SKM-1 (cell line): ENCODE results near the gene ANTXR1.

Source experiments
- DNase-seq: peaks from one replicate; lab custom pipeline; 2025; ENCODE audit not compliant: unreplicated experiment; lab: John Stamatoyannopoulos, UW

ANTXR1 gene

DNA sequence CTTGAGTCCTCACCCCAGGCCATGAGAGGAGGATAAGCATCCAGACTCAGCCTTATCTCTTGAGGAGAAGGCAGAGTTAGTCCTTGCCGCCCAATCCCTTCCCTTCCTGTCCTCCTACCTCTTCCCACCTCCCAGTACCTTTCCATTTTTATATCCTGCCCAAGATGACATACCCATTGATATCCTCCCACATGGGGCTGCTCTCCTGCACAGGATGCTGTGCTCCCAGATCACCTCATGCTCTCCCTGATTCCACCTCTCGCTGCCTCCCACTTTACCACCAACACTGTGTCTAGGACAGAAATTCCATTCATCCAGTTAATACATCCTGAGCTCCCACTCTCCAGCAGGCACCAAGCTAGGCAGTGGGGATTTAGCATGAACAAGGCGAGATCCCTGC, 191.7 kb downstream of the ANTXR1 start:
- no peak for DNase-seq

DNA sequence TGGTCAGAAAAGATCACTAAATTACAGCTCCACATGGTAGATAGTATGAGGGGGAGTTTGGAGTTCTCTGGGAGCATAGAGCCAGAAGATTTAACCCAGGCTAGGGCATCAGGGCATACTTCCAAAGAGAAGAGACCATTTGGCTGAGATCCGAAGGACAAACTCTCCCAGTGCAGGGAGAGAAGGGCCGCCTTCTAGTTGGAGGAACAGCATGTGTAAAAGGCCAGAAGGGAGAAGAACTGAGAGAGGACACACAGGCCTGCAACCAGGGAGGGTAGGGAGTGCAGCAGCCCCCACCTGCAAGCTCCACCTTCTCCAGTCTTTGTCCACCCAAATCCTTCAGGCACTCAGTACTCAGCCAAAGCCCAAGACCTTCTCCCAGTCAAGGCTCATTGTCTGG, 192.1 kb downstream of the ANTXR1 start:
- no peak for DNase-seq

DNA sequence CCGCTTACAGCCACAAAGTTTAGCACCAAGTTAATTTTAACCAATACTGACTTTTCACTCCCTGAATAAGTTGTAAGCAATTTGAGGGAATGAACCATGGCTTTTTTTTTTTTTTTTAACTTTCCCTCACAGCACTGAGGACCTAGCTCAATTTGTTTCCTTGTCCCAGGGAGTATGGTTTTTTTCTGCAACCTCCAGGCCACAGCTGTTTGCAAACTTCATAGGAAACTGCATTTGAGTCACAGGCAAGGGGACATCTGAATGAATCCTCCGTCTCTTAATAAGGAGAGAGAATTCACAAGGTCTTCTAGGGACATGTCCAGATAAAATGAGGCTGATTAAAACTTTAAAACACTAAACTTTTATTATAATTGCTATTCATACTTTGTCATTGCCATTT, 192.5 kb downstream of the ANTXR1 start:
- no peak for DNase-seq

DNA sequence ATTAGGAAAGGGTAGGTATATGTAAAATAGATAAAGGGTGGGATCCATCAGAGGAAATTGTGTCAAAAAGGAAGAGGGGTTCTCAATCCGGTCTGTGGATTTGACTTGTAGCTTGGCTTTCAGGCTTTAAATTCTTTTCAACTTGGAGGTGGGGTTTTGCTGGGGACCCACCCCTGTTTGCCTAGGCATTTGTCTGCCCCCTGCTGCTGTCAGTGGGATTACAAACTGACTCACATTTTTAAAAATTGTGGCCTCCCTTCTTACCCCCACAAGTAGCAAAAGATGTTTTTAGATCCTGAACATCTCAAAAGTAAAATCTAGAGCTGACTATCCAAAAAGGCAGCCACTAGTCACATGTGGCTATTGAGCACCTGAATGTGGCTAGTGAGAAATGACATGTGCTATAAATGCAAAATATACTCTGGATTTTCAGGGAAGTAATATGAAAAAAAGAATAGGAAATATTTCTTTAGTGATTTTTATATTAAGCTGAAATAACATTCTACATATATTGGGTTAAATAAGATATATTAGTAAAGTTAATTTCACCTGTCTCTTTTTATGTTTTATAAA, 195.1 kb downstream of the ANTXR1 start:
- no peak for DNase-seq

DNA sequence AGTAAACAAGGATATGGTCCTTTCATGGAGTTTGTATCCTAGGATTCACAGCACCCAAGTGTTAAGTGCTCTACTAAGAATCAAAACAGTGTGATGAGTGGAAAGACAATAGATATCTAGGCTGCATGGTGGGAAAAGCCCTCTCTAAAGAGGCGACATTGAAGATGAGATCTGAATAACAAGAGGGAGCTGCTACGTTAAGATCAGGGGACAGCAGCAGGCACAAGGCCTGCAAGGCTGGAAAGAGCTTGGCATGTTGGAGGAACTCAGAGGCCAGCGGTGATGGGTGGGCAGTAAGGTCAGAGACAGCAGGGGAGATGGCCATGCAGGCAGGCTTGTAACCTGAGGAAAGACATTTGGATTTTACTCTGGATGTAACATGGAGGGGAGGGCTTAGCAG, 196.5 kb downstream of the ANTXR1 start:
- DNase-seq, result no peak

DNA sequence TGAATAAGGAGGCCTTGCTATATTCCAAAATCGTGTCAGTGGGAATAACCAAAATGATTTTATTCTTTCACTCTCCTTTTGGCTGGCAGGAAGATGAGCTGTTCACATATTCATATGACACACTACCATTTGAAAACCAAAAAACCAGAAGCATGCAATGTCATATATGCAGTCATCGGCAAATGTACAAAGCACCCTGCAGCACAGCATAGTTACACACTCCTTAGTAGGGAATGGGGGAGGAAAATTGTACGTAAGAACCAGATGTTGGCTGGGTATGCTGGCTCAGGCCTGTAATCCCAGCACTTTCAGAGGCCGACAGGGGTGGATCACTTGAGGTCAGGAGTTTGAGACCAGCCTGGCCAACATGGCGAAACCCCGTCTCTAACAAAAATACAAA, 197.4 kb downstream of the ANTXR1 start:
- DNase-seq, result no peak

DNA sequence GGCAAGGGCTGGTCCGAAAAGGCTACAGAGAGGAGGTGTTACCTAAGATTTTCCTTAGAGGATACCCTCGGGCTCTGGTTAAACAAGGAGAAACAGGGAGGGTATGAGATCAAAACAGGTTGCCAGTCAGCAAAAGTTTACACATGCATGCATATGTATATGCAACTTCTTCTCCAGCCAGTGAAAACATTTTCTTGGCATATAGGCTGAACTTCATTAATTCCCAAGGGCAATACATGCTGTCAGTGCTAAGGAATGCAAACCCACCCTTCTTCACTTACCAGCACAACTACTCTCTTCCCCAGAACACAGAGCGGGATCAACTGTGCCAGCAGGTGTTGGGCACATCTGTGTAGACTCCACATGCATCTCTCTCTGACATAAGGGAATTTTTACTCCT, 198.1 kb downstream of the ANTXR1 start:
- DNase-seq, result no peak

DNA sequence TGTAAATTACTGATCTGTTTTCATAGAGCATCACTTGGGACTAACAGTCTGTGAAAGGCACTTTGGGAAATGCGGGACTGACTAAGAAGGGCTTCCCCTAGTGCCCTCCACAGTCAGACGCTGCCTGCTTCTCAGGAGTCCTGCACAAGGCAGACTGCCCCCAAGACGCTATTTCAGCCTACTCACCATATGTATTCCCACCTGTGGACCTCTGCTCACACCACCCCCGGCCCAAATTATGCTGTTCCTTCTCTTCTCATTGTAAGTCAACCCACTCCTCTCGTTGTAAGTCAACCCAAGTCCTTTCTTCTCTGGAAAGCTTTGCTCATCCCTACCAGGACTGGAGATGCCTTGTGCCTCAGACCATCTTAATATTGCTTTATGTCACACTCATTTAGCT, 198.7 kb downstream of the ANTXR1 start:
- no peak for DNase-seq

DNA sequence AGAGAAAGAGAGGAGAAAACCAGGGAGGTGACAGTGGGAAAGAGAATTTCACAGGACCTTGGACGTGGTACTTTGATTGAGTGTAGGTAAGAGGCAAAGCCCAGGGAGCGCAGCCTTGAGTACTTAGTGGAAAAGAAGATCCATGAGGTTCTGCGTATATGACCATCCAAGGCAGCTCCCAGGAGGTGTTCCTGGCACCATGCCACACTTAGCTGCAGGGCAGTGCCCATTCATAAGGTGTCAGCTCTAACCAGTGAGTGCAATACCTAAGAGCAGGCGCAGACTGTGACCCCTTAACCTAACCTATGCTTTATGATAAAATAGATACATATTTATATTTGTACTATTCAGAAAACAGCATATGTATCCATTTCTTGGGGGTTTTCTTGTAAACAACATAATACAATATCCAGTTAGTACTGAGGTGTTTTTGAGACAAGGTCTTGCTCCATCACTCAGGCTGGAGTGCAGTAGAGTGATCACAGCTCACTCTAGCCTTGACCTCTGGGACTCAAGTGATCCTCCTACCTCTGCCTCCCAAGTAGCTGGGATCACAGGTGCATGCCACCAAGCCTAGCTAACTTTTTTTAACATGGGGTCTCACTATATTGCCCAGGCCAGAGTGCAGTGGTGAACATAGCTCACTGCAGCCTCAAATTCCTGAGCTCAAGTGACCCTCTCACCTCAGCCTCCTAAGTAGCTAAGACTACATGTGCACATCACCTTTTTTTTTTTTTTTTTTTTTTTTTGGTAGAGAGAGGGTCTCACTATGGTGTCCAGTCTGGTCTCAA, 199.5 kb downstream of the ANTXR1 start:
- DNase-seq, result no peak

DNA sequence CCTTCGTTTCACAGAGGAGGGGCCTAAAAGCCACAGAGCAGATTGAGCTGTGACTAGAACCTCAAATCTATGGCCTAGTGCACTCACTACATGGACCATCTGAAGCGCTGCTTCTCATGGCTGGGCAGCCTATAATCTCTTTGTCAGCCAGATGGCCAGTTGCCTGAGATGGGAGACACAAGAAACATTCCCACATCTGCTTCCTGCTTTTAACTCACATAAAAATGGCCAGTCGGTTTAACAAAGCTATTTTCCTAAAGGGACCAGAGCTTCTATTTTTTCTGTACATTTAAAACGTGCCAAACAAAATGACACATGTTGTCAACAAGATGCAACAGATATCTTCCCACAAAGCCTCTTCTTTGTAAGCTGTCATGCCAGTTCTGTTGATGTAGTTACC, 200.2 kb downstream of the ANTXR1 start:
- DNase-seq, result no peak

DNA sequence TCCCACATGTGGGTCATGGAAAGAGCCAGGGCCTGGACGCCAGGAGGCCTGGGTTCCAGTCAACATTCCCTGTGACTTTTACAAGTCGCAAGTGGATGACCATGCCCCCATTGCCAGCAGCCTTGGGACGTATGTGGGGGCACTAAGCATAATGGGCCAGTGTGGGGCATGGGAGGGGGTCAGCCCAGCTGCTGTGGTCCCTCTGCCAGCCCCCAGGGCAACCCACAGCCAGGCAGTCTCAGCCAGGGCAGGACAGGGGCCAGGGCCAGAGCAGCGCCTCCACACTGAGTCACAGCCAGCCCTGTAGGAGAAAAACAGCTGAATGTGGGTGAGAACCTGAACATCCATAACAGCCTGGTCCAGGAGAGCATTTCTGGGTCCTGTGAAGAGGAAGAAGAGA, 200.8 kb downstream of the ANTXR1 start:
- no peak for DNase-seq

DNA sequence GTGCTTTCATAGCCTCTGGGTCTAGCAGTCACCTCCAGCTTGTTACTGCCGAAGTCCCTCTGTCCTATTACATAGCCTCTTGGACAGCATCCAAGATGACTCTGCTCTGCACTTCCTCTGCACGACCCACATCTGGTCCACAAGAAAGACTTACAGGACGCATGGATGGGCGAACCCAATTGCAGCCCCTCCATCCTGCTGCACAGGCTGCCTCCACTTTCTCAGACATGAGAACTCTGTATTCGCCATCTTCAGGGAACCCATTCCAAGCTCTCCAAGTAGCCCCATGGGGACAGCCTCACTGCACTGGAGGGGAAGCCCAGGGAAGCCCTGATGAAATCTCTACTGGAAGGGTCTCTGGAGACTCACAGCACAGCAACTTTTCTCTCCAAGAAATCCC, 201.9 kb downstream of the ANTXR1 start:
- no peak for DNase-seq

DNA sequence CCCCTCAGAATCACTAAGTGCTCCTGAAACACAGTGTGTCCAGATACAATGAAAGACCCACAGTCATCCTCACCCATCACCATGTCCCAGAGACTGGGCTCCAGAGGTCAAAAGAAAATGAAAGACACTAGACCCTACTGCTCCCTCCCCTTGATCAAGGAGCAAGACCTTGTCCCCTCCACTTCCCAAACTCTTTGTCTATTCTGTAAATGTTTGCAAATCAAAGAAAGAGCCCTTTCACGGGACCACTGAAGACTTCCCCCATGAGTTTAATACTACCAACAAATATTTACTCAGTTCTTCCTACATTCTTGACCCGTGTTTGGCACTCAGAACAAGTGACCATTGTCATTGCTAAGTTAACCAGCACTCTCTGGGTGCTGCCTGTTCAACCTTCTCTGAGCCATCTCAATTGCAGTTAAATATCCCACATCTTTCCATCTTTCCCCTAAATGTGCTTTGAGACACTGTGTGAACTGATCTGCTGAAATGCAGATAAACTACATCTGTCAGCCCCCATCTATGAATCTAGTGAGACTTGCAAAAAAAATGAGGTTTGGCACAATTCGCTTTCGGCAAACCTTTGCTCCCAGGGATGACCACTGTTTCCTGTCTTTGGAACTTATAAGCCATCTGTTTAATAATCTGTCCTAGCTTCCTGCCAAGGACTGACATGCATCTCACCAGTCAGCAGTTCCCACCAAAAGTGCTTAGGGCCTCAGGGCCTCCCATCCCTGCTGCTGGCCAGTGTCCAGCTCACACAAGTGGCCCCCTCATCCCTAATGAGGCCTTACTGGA, 203.8 kb downstream of the ANTXR1 start:
- no peak for DNase-seq

DNA sequence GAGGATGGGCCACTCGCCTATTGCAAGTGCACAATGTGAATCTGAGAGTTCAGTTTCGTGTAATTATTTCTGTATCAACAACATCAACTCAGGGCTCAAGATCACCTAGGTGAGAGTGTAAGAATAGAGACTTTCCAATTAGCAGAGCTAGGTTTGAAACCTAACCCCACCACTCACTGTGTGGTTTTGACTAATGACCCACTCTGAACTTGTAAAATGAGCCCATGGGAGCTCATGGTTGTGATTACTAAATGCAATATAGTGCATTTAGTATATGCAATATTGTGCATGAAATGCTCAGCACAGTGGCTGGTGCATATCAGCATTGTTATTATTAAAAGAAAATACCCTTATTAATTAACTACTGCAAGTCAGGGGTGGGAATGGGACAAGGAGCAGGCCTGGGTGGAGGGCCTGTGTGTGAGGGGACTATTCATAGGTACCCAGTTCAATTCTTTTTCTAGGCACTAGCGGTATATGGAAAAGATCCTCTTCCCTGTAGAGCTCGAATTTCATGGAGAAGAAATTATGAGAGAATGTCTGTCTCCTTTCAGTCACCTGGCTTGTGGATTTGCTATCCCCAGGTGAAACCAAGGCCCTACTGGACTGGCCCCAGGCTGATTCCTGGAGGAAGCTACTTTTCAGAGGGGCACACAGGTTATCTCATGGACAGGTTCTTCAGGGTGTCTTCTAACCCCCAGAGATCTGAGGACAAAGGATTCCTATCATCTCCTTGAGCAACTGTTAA, 204.5 kb downstream of the ANTXR1 start:
- no peak for DNase-seq

DNA sequence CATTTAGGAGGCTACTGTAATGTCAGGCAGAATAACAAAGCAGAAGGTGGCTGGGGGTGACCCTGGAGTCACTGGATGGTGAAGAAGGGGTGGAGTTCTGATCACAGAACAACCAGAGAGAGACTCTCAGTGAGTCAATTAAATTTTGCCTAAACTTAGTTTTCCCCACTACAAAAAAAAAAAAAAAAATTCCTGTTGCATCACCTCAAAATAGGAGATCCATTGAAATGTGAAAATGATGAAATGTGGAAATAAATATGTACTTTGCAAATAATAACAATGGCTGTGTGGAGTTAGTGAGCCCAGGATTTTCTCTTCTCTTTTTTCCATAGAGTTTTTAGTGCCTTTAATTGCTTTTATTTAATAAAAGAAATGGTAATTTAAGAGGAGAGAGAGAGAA, 208.5 kb downstream of the ANTXR1 start:
- DNase-seq, result no peak

DNA sequence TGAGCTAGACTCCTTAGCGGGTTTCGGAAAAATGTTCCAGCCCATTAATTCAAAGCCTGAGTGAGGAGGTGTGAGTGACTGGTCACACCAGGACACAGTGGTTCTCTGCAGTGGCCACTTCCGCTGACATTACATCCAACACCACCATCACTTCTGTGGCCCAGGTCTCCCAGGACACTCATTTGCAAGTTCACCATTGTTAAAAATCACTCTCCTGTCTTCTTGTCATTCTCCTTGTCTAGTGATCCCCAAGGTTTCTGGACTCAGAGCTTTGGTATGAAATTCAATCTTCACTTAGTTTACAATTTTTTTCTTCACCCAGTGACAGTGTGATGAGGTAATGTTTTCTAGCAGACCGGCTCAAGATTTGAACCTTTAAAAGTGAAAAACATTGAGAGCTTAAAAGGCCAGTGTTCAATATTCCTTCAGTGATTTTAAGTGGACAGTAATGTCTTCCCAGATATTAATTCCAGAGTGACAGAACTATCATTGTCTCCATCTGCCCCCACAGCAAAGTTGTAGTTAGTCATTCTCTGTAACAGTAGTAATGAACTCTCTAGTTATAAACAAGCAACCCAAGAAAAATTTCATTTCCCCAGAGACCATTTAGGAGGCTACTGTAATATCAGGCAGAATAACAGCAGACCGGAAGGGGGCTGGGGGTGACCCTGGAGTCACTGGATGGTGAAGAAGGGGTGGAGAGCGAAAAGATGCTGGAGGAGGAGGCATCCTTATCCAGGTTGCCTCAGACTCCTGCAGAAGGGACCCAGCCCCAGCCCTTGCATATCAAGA, 209.2 kb downstream of the ANTXR1 start:
- DNase-seq, result no peak

DNA sequence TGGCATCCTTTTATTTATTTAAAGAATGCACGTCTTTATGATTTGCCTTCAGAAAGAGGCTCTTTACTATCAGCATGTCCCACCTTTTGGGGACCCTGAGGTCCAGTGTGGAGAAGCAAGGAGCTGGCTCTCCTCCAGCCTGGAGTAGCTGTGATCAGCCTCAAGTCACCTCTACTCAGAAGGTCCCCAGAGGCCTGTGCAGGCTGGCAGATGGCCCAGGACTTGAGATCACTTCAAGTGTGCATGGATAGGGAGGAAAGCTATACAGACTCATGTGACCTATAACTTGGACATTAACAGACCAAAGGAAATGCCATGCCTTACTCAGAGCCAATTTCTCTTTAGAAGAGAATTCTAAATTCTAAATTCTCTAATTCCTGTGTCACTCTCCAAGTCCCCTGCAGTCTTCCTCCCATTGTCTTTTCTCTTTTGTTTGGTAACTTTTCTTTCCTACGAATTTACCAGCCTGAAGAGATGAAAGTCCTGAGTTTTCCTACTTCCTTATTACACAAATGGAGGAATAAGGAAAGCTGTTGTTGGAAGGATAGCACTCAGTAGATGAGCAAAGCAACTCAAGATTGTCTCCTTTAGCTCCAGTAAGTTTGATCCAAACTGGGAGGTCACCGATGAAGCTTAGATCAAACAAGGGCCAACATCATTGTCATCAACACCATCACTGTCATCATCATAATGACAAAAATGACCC, 210.1 kb downstream of the ANTXR1 start:
- no peak for DNase-seq

DNA sequence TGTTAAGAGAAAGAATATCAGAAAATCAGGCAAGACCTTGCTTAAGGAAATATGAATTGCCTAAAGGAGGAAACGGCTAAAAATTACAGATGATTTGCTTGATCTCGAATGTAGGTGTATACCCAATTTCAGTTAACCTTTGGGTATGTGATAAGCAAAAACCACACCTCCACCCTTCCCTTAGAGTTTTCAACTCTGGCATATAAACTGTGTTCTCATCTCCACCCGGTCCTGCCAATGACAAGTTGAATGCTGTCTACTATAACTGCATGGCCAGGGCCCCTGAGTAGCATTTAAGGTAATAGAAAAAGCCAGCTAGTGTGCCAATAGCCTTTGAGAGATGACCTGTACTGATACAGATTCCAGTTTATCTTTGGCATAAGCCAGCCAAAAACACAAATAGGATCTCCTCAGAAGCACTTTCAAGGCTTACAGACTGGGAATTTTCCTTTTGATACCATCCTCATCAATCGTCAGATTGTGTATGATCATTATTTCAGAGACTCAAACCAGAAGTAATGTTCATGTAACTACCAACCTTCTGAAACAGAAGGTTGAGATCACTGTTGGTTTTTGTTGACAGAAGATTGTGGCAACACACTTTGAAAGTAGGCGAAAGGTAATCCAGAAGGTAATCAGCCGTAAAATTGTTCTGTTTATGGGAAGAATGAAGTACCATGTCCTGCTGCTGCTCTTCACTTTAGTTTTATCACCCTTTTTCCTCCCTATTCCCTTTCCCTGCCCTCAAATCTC, 211.0 kb downstream of the ANTXR1 start:
- no peak for DNase-seq

DNA sequence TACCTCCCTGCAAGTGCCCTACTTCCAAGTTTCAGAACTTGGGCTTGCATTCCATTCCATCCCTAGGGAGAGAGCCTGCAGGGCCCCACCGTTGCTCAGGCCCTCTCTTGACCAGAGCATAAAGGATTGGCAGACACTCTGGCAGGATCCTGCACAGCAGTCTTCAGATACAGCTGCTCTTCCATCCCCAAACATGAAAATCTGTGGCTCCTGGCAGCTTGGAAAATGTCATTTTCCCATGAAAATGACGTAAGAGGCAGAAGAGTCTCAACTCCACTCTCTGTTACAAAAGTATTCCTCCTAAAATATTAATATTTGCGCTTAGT, 211.5 kb downstream of the ANTXR1 start:
- no peak for DNase-seq

DNA sequence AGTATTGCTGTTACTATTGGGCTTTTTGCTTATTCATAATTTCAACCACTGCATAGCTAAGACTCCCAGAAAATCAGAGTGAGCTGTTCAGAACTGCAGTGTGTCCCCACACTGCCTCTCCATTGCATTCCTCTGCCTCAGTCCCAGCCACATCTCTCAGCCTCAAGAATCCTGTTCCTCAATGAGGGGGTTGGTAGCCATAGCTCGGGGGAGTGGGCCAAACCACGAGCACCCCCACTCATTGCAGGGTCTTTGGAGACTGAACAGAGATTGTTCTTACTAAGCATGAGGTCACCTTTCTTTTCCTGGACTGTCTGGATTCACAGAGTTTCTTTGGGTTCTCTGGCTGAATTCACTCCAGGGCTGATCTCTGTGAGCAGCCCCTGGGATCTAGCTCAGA, 213.0 kb downstream of the ANTXR1 start:
- no peak for DNase-seq
